AG04450 (cell line): Measurements from ENCODE around the gene NTF3. TPM values are rescaled to one million over a fixed set of nuclear protein-coding genes. Genes with fewer than 3 reads are reported as not detected.

Experiments
- CTCF ChIA-PET: fragments of 300-600, 350-600 bp; formaldehyde crosslinking; extraction: SDS; loops from one replicate; lab custom pipeline; 2022; ENCODE audit warnings: antibody characterized with exemption, inconsistent platforms; lab: Charles Lee
- POLR2A ChIA-PET: fragments of 350-600 bp; formaldehyde crosslinking; extraction: SDS; loops from one replicate; lab custom pipeline; 2021; ENCODE audit warnings: antibody characterized with exemption, inconsistent platforms; lab: Yijun Ruan, JAX
- DNase-seq: peaks from one replicate; pipeline ENCODE4 v3.0.0-alpha.2; 2011; ENCODE audit warnings: low read depth, low spot score
- H3K27ac ChIP-seq: one replicate; pipeline ENCODE4 v1.5.1; 2012; ENCODE audit warnings: low read depth, low read length, control low read depth
- H3K27me3 ChIP-seq: one replicate; pipeline ENCODE4 v1.6.0; 2012; ENCODE audit warnings: low read length; ENCODE audit not compliant: control insufficient read depth, insufficient read depth
- H3K4me3 ChIP-seq: 2 replicates; pipeline ENCODE4 v1.5.1; 2011; ENCODE audit warnings: mild to moderate bottlenecking, low read depth, low read length, control low read depth
- H3K9me3 ChIP-seq: 2 replicates; pipeline ENCODE4 v1.5.1; 2012; ENCODE audit warnings: low read length; ENCODE audit not compliant: control insufficient read depth, insufficient read depth
- polyA plus RNA-seq: library from polyadenylated mRNA; depleted of rRNA; stranded (reverse); fragments of >200 nt; gene quantifications from 2 replicates; pipeline ENCODE4 v1.2.3, GENCODE V29; 2011
- TF ChIP-seq, protein P1 (sequence below): IDR thresholded peaks from 2 replicates; pipeline ENCODE4 v1.5.1; 2011; ENCODE audit warnings: low read depth, low read length, control low read depth, inconsistent platforms

NTF3 gene
- polyA plus RNA-seq, 1 experiment: 31.5 TPM

DNA sequence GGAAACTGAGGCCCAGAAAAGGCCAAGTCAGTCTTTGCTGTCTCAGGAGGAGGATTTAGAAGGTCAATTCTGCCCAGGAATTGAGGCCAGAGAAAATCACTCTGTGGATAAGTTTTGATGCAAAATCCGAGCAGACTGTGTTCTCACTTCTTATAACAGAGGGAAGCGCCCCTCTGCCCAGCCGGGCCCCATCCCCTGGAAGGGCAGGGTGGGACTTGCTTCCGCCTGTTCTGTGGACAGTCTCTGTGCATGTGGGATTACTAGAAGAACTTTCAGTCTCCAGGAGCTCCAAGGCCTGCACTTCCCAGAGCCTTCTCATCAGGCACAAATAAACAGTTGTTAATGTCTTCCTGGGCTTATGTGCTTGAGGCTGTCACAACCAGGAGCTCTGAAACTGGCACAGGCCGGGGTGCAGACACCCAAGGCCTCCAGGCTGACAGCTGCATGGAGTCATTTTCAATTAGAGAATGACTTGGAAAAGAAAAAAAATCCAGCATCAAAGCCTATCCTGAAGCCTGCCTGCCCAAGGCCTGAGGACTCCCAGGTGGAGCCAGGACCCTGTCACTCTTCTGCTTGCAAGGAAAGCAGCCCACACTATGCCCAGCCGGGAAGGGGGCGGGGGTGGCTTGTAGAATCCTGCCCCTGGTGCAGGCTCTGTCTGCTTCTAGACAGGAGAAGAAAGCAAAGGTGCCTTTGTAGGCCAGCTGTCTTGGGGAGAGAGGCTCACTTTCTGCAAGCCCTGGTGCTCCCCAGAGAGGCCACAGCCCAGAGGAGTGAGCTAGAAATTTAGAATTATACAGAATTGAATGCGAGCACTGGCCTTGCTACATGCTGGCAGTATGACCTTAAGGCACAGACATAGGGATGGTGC is 84.7 kb downstream of the NTF3 start:
- POLR2A ChIA-PET: no interaction called here
- DNase-seq: no peak
- TF ChIP-seq, protein P1, sequence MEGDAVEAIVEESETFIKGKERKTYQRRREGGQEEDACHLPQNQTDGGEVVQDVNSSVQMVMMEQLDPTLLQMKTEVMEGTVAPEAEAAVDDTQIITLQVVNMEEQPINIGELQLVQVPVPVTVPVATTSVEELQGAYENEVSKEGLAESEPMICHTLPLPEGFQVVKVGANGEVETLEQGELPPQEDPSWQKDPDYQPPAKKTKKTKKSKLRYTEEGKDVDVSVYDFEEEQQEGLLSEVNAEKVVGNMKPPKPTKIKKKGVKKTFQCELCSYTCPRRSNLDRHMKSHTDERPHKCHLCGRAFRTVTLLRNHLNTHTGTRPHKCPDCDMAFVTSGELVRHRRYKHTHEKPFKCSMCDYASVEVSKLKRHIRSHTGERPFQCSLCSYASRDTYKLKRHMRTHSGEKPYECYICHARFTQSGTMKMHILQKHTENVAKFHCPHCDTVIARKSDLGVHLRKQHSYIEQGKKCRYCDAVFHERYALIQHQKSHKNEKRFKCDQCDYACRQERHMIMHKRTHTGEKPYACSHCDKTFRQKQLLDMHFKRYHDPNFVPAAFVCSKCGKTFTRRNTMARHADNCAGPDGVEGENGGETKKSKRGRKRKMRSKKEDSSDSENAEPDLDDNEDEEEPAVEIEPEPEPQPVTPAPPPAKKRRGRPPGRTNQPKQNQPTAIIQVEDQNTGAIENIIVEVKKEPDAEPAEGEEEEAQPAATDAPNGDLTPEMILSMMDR: no peak
- Histone ChIP-seq H3K27ac (no peak overlapping the region), H3K9me3 (no peaks in the 10 kb centered on the region), H3K27me3 (no peaks in the 10 kb centered on the region), H3K4me3 (no peak overlapping the region)
- CTCF ChIA-PET: no interaction called here

GRCh38 chr12:5518584-5519365 is 86.9 kb downstream of the NTF3 start:
- no peak overlapping the region for H3K4me3 ChIP-seq
- no peak overlapping the region for H3K27ac ChIP-seq
- TF ChIP-seq, protein P1: no peak
- H3K9me3 ChIP-seq: no peaks in the 10 kb centered on the region
- no peaks in the 10 kb centered on the region for H3K27me3 ChIP-seq
- no peak for DNase-seq
- ChIA-PET POLR2A (no interaction called here), CTCF (interaction anchor here (0.6 to 2.6 kb wide), 2 partner anchors 90 to 445 kb away, joined by 3 to 11 read pairs; no protein-coding TSS in a partner anchor)

- H3K9me3 ChIP-seq: no peaks in the 10 kb centered on the region
- CTCF ChIA-PET: no interaction called here
Measured at GRCh38 chr12:5520037-5520436, 88.1 kb downstream of the NTF3 start.

GRCh38 chr12:5520831-5521230 is 88.9 kb downstream of the NTF3 start:
- ChIA-PET POLR2A (interaction anchor here (0.5 kb wide), 1 partner anchor 997 kb away, joined by 3 read pairs; no protein-coding TSS in a partner anchor), CTCF (no interaction called here)
- H3K9me3 ChIP-seq: peaks cover 3% of the 10 kb centered on the region; the same call in 1 of the 2 replicates
- H3K27me3 ChIP-seq: no peaks in the 10 kb centered on the region
- DNase-seq: no peak
- H3K27ac ChIP-seq: no peak overlapping the region
- H3K4me3 ChIP-seq: no peak overlapping the region
- TF ChIP-seq, protein P1: no peak

More at GRCh38 chr12:5520037-5520436, 88.1 kb downstream of the NTF3 start:
- TF ChIP-seq, protein P1: no peak
- Histone ChIP-seq H3K4me3 (no peak overlapping the region), H3K27ac (no peak overlapping the region), H3K27me3 (no peaks in the 10 kb centered on the region)
- POLR2A ChIA-PET: no interaction called here
- DNase-seq: no peak
